Hindlimb muscle (tissue), 1 donor: ENCODE data around the gene CADM1. TPM values are rescaled to one million over a fixed set of nuclear protein-coding genes. Genes with fewer than 3 reads are reported as not detected.
A peak's percentile ranks its signal among the peaks of the same experiment; 100 is the strongest.

Source experiments
- DNase-seq: peaks from one replicate; pipeline ENCODE4 v3.0.0-alpha.2; 2013
- polyA plus RNA-seq: library from polyadenylated mRNA; unstranded; fragments of 120-200 nt; gene quantifications from one replicate; pipeline ENCODE4 v1.2.1, GENCODE V29; 2013; ENCODE audit not compliant: insufficient read length

The CADM1 gene
- polyA plus RNA-seq, 1 donor: 23.1 TPM

DNA sequence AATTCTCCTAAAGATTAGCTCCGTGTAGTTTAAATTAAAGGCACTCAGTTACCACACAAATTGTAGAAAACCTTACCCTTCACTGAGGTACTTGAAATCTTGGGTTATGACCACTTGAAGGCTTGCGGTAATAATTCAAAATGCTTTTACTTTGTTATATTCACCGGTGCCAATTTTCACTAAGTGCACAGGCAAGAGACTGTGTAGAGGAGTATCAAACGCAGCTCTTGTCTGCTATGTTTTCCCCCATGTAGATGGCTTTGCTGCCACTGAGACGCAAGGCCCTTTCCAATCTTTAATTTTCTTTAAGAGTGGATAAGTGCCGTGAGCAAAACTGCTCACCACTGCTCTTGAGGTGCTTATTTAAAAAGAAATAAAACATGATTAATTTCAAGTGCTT, 155.8 kb downstream of the CADM1 start:
- no peak for DNase-seq

DNA sequence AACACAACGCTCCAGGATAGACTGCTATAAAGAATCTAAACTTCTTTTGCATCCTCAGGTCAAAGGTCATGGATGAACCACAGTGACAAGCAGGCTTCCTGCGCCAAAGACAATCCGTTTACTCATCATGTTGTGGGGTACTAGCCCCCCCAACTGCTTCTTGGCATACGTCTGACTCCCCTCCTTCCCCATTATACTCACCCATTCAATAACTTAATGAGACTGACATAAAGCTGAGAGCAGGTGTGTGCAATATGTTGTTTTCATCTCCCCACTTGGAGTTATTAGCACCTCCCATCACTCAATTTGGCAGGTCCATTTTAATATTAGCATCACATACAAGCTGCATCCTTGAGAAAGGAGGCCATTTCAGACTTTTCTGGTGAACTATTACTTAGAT, 157.1 kb downstream of the CADM1 start:
- DNase-seq: no peak

DNA sequence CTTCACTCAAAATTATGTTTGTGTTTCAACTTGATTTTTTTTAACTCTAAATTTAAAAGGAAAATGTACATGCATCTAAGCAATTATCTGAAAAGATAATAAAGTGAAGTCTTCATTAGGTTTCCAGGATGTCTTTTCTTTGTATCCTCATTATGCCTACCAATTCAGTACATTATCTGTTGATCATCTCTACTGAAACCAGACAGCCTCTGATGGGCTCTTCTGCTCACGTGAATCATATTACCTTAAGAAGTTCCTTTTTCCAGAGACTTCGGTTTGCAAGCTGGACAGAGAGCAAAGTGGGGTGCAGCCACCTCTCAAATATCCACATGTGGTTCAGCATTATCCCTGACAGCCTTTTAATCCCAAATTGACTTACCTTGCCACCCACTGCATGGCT, 158.4 kb downstream of the CADM1 start:
- no peak for DNase-seq

DNA sequence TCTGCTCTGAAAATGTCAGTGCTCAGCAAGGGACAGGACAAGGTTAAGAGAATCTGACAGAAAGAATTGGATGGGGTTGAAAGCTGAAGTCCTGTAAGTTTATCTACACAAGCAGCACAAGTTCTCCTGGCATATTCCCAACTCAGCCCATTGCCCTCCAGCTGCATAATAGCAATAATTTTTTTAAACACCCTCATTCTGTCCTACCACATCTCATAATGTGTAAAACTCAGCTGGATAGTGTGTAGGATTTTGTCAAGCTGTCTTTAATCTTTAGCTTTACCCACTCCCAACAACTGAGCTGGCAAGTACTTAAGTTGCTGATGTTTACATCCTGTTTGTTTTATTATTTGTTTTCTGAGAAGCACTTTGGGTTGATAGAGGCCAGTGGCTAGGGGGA, 158.9 kb downstream of the CADM1 start:
- no peak for DNase-seq

DNA sequence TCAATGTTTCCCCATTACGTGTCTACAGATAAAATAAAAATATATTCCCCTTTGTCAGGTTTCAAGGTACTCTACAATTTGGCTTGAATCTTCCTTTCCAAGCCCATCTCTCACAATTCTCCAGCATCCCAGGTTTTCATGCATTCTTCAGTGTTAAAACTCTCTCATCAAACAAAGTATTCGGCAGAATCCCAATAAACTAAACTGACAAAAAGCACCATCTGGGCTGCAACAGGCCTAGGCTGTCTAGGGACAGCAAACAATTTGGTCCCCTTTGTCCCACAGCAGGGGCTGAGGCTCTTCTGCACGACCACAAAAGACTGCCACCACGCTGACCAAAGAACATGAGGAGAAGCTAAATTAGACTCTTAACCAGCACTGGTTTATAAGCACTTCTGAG, 159.4 kb downstream of the CADM1 start:
- DNase-seq: no peak

DNA sequence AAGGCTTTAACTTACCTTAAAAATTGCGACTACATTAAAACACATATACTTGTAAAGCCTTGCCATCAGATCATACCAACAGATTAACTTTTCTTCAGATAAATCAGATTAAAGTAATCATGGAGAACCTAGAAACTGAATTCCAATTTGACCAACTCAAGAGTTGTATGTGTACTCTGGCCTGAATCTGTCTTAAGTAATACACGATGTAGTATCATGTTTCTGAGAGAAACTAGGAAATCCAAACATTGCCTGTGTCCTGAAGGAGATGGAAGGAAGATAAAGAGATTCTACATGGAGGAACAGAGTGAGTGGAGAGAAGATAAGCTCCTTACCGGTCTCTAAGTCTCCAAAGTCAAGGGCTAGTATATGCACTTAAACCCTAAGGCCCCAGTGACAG, 162.1 kb downstream of the CADM1 start:
- DNase-seq: no peak

DNA sequence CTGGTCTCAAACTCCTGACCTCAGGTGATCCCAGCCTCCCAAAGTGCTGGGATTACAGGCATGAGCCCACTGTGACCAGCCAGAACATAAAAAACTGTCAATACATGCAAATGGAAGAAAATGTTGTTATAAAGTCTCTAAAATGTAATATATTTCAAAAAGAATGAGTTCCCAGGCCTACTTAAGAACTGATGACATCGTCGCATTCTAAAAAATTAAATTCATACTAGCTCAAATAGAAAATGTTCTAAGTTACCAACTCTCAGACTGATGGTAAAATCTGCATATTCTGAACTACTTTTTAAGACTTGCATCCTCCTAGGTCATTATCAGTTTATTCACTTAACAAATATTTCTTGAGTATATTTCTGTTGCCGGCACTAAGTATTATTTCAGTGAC, 163.3 kb downstream of the CADM1 start:
- no peak for DNase-seq

DNA sequence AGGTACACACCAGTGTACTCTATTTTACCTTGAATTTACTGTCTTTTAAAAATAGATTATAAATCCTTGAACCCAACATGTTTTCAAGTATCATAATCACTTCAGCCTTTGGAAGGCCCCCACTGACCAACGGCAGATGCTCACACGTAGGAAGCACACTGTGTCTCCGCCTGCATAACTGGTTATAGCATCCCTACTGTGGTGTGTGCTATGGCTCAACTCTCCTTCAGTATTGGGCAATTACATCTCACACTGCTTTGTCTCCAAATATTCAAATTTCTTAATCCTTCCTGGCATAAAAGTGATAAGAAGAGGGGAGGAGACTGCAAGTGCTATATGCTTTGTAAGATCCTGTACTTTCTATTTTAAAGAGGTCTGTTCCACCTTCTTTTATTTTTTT, 165.7 kb downstream of the CADM1 start:
- no peak for DNase-seq

DNA sequence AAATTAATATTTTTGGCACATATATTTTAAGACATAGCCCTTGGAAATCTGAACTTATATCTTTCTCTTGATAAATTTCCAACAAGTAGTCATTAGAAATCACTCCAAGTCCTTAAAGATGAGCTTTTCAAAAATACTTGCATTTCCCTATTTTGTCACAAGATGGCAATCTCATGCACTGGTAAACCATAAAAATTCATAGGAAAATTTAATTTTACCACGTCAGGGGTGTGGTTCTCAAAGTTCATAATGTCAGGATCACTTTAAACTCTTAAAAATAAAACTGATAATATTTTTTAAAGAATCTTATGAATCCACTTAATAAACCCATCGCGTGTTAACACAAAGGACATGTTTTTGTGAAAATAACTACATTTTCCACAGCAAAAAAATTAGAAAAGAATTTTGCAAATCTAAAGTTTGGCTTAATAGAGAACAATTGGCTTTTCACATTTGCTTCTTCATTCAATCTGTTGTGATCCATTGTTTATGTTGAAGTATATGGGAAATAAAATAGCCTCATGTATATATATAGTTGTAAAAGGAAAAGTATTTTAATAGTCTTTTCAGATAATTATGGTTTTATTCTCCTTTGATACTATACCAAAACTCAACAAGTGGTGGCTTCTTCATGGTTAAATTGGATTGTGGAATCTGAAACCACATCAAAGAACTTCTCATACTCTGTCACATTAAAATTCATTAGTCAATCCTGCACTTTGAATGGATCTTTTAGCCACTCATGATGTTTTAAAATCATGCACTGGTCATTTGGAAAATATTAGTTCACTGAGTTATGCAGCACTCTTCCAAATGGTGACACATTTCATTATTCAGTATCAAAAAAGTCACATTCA, 169.1 kb downstream of the CADM1 start:
- peak; percentile 34 for DNase-seq

DNA sequence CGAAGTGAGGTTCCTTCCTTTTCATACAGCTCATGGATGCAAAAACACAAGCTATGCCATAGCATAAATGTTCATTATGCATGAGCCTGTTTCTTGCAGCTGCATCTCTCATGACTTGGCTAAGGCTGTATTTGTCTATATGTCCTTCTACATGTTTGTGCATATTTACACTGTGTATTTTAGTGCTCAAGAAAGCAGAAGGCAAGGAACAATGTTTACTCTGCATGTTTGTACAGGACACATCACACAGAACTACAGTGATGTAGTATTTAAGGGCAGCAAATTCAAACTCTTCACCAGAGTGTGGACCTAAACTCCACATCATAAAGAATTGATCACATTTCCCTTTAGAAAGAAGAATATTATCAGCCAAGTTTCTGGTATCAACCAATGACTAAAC, 170.3 kb downstream of the CADM1 start:
- DNase-seq: no peak

DNA sequence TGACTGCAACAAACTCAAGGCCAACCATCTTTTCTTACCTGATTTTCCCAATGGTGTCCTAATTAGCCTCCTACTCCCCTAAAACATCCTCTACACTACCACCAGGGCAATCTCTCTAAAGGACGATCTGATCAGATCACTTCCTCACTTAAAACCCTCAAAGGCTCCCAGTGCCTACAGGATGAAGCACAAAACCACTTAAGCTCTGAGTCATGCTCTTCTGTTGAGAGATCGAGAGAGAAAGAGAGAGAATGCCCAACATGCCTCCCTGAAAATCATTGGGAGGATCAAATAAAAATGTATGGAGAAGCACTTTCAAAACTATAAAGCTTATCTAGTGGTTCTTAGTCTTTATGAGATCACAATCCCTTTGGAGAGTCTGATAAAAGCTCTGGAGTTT, 171.1 kb downstream of the CADM1 start:
- DNase-seq: no peak

DNA sequence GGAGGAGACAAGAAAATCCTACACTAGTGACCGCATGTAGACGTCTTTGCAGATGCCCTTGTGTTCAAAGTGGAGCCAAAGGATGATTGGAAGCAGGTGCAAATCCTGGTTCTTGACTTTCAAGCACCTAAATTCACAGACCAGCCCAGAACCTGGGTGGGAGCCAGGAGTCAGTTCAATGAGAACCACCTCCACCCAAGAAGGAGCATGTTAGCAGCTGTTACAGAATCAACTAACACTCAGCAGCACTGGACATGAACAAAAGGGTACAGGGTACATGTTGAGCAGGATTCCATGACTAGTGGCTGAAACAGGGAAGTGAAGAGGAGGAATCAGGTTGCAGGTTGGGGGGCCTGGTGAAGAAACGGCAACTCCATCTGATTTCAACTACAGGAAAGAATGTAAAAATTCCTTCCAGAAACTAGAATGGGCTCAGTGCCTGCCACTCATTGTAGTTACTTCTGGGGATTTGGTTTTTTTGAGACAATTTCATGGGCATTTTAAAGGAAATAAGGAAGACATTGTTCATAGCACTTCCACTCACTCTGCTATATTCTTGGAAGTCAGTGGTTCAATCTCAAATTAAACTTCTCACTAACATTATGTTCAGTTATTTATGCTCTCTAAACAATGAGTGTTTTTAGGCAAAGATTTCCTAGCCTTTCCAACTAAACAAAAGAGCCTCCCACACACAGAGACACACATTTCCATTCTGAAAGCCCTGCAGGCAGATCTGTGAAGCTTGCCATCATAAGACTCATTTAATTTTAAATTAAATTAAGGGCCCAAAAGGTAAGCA, 173.3 kb downstream of the CADM1 start:
- DNase-seq: no peak

DNA sequence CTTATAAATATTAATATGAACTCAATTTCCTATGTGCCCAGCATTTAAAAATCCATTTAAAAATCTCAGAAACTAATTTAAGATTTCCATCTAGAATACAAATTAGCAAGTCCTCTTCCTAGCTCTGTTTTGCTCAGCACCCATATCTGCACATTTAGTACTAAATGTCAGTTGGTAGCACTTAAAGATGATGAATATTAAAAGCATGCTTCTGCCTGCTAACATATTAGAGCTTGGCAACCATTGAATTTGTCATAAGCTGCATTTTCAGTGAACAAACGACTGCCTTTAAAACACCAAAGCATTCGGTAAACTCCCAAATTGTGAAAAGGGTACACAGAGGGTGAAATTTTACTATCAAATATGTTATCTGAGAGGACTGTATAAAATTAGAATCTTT, 177.7 kb downstream of the CADM1 start:
- no peak for DNase-seq

DNA sequence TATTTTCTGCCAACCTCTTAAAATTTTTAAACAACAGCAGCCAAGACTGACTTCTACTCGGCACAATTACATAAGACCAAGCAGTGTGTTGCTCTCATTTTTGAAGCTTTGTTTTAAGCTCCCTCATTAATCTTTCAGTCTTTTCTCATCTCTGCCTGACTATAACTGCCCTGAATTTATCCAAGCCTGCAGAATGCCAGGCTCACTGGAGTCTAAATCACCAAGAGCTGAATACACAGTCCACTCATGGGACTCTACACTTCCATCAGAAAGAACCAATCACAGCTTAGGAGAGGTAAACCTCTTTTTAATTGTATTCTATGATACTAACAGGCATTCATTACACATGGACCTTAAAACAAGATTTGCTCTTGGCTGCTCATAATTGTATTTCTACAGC, 178.7 kb downstream of the CADM1 start:
- DNase-seq: no peak

DNA sequence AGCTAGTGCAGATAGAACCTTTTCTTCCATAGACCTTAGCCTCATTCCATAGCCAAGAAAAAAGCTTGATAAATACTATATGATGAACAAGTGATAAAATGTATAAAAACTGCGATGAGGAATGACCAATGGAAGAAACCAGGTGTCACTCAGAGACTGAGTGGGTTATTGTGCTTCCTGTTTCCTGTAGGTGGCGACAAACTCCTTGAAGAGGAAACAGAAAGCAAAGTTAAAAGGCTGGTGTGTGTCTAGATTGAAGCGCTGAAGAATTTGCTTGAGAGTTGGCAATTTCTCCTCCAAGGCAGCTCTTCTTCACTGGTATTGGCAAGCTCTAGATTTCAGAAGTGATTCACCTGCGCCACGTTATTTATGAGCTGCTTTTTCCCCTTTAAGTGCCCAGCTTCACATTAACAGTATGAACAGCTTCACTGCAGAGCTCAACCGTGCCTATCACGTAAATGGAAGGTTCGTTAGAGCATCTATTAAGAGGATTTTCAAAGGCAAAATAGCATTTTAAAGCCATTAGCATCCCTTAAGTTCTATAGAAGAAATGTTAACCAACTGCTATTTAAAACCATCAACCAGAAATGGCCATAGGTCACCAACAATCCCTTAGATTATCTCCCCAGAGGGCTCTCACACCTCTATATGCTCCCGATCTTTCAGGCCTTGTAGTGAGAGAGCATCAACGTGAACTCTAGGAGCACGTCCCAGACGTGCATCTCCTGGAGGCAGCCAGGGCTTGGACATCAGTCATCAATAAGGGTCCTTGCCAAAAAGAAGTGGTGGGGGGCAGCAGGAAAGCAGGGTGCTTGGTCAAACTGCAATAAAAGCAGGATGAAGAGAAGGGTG, 179.4 kb downstream of the CADM1 start:
- DNase-seq: peak; percentile 61

DNA sequence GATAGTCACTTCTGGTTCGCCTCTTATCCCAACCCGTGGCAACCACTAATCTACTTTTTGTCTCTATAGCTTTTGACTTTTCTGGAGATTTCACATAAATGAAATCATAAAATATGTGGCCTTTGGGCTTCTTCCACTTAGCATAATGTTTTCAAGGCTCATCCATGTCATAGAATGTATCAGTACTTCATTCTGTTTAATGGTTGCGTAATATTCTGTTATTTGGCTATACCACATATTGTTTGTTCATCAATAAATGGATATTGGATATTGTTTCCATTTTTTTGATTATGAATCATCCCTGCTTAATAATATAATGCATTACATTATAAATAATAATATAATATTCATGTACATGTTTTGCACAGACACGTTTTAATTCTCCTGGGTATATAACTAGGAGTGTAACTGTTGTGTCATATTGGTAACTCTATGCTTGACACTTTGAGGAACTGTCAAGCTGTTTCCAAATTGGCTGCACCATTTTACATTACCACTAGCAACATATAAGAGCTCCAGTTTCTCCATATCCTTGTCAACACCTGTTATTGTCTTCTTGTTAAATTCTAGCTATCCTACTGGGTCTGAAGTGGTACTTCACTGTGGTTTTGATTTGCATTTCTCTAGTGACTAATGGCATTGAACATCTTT, 181.5 kb downstream of the CADM1 start:
- DNase-seq: no peak

DNA sequence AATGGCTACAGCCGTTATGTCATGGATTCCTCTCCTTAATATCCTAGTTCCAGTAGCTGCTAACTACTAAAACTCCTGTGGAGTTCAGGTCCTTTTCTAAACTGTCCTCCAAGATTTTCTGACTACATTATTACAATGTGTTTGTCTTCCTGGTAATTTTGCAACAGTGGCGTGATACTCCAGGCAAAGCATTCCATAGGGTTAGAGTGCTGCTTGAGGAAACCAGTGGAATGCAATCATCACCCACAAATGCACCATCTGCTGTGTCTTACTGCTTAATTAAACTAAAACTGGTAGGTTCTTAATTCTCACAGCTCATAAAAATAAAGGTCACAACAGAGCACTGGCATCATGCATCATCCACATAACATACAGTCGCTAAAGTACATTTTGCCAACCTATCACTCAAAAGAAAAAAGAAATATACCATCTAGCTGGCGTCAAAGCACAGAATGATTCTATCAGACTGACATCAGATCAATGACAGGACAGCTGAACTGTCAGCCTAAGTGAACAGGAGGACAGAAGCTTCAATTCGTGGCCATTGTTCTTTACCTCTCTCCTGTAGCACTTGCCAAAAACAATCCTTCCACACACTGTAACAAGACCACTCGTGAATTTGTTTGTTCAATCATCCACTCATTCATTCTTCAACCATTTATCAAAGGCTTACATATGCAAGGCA, 182.5 kb downstream of the CADM1 start:
- no peak for DNase-seq

DNA sequence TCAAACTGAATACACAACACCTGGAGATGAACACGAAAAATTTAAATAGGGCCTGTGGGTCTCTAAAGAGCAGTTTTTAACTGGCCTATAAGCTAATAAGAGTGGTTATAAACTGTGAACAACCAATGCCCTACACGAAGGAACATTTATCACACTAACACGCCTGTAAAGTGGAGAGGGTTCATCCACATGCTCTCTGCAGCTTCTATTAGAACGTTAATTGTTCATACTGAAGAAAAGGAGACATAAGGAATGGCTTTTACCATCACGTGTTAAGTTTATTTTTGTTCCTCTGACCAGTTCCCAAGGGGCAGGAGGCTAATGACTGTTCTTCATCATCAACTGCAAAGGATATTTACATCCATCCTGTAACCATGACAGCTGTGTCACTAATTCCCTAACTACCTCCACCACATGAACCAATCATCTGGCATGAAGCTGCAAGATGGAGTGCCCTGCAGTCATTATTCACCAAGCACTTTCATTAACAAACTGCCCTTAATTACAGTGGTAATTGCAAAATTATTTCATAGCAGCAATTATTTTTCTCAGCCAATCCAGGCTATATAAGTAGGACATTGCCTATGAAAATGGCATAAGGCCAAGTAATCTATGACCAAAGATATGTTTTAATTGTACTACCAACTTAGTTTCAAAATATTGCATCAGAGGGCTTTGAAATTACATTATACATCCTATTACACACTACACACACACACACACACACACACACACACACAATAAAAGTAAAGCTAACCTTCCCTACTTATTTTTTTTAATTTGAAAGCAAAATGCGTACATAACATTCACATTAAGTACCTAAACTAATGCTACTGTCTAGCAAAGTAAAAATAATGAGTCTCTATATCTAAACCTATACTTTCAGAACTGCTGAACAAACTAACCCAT, 186.7 kb downstream of the CADM1 start:
- no peak for DNase-seq

DNA sequence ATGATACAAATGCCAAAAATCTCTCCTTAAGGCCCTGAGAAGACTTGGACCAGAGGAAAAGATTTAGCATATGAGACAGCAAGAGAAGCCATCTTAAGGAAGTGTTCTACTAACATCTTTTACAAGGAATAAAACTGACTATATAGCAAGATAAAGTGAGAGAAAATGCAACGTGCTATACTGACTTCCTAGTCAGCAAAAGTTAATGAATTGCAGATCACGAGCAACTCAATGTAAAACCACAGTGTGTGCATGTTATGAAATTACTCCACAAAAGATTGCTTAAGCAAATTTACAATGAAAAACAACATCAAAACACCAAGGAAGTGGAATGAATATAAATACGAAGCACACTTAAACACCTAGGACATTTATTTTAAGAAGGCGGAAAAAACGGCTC, 187.5 kb downstream of the CADM1 start:
- no peak for DNase-seq

DNA sequence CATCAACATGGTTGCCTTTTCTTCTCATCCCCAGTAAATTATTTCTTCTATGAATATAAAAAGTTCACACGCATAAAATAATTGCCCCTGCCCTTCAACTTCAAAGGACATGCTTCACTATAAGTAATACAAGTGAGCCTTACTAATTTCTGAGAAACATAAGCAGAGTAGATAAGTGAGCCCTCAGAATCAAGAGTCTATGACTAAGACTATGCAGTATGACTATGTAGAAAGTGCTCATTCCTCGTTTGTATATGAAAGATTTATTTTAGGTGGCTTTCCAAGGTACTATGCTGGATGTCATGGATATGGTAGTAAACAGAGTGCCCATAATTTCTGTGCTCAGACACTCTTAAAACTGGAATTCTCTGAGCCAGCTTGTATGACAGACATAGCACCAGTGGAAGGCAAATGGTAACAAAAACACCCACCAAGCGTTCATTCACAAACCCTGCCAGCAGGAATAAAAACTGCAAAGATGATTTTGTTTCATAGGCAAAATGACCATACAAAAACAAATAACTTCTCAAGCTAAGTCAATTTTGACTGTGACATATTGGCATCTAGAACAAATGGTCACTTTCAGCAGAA, 189.8 kb downstream of the CADM1 start:
- DNase-seq: no peak
